Transverse colon (tissue), 4 donors: ENCODE results near the gene PIEZO2.

ENCODE experiments used
- CTCF ChIP-seq, 5 experiments: fragments of 200-600 bp in 3 of 5; fragments of 450-650 bp in 2 of 5; sonication (generic) in 3 of 5; IDR thresholded peaks; 1 replicate in 2 of 5; 2 replicates in 3 of 5; pipeline ENCODE4 v1.5.1; 2016 to 2017; ENCODE audit warnings: antibody characterized with exemption in 5 of 5, inconsistent platforms in 3 of 5, mild to moderate bottlenecking in 2 of 5, moderate library complexity in 1 of 5
- EP300 ChIP-seq: sonication (generic); formaldehyde crosslinking; IDR thresholded peaks from one replicate; pipeline ENCODE4 v1.6.1; 2017; ENCODE audit warnings: antibody characterized with exemption, low read depth
- POLR2A ChIP-seq: fragments of 450-650 bp; IDR thresholded peaks from one replicate; pipeline ENCODE4 v1.6.1; 2016; ENCODE audit warnings: antibody characterized with exemption, mild to moderate bottlenecking, moderate library complexity
- POLR2AphosphoS5 ChIP-seq, 3 donors: sonication (generic); formaldehyde crosslinking; IDR thresholded peaks; one replicate each; pipeline ENCODE4 v1.6.1; 2016; ENCODE audit warnings: antibody characterized with exemption in 3 of 3

GRCh38 chr18:10850840-10851239 is 298.5 kb downstream of the PIEZO2 start:
- TF ChIP-seq CTCF (IDR thresholded peaks at IDR 0.05) (no peak), POLR2AphosphoS5 (IDR thresholded peaks at IDR 0.05) (no peak), EP300 (no peak), POLR2A (no peak)
